GM19240 (cell line): ENCODE data around the gene ADH4.
"Not testable (repeated sequence)": the region's sequence is repeated elsewhere in the genome, so short reads cannot be mapped to it uniquely, and the experiment has no call there.

Source experiments
- DNase-seq: peaks from one replicate; pipeline ENCODE4 v3.0.0; 2011; ENCODE audit warnings: low spot score; ENCODE audit not compliant: insufficient read length

Gene ADH4

GRCh38 chr4:99082192-99082591 lies 61.9 kb downstream of the ADH4 start:
- DNase-seq = no peak

- DNase-seq = not testable (repeated sequence)
These were observed 63.2 kb downstream of the ADH4 start for GRCh38 chr4:99080869-99081268.

- DNase-seq = no peak
These were observed 64.3 kb downstream of the ADH4 start for GRCh38 chr4:99079625-99080295.

- no peak for DNase-seq
These were observed 65.0 kb downstream of the ADH4 start for GRCh38 chr4:99078931-99079624.

GRCh38 chr4:99078336-99078735 lies 65.8 kb downstream of the ADH4 start:
- DNase-seq = no peak

GRCh38 chr4:99077177-99077576 lies 66.9 kb downstream of the ADH4 start:
- DNase-seq = no peak

- no peak for DNase-seq
These were observed 67.7 kb downstream of the ADH4 start for GRCh38 chr4:99076292-99076976.

- no peak for DNase-seq
These were observed 69.3 kb downstream of the ADH4 start for GRCh38 chr4:99074816-99075215.
